ENCODE data around the gene COPS3. TPM values are rescaled to one million over a fixed set of nuclear protein-coding genes. Genes with fewer than 3 reads are reported as not detected.
A peak's percentile ranks its signal among the peaks of the same experiment; 100 is the strongest.

Gene COPS3
- total and polyA plus RNA-seq, 11 donors = 34.7 to 108 (median 74.0) TPM

GRCh38 chr17:17204041-17204591 is 76.9 kb downstream of the COPS3 start:
- peaks cover 0 to 9% (median 0%) of the 10 kb centered on the region in 9 donors for H3K36me3 ChIP-seq
- intact Hi-C loops (cut with DNase I) = loop anchor here in 2 of 10 donors (5.0 kb wide), 2 partner anchors 47 to 52 kb away; no protein-coding TSS in a partner anchor
- no peaks in the 10 kb centered on the region for H3K27me3 ChIP-seq
- H3K9me3 ChIP-seq = no peaks in the 10 kb centered on the region
- ATAC-seq = peak; percentile 37 to 69 (median 42)
- whole genome bisulfite sequencing, 4 donors = 50 to 53% (median 52%) methylated on average over 15 of the region's 15 CpGs
- no peak overlapping the region for H3K4me3 ChIP-seq
- peak overlapping the region; percentile 32 to 96 (median 60) for H3K27ac ChIP-seq
- H3K4me1 ChIP-seq = peaks cover 0 to 62% (median 40%) of the 10 kb centered on the region in 12 donors
- DNase-seq = peak in 3 of 5 donors; percentile 50 to 68 (median 53)
- no peak for TF ChIP-seq CTCF (IDR thresholded peaks at IDR 0.05)
- TF ChIP-seq POLR2A (IDR thresholded peaks at IDR 0.05) = no peak

GRCh38 chr17:17203173-17203730 is 77.8 kb downstream of the COPS3 start:
- intact Hi-C loops (cut with DNase I) = loop anchor here in 2 of 10 donors (5.0 kb wide), 2 partner anchors 46 to 51 kb away; no protein-coding TSS in a partner anchor
- Histone ChIP-seq H3K27me3 (no peaks in the 10 kb centered on the region), H3K27ac (peak overlapping the region in 11 of 12 donors; percentile 8 to 96 (median 60)), H3K36me3 (peaks cover 0 to 9% (median 0%) of the 10 kb centered on the region in 9 donors), H3K4me3 (no peak overlapping the region), H3K4me1 (peaks cover 0 to 62% (median 40%) of the 10 kb centered on the region in 12 donors), H3K9me3 (no peaks in the 10 kb centered on the region)
- WGBS, 4 donors = 62 to 90% (median 75%) methylated on average over 5 to 15 of the region's 15 CpGs
- DNase-seq (peak in 2 of 5 donors; percentile 46 to 53), ATAC-seq (peak; percentile 24 to 65 (median 41))
- TF ChIP-seq POLR2A (IDR thresholded peaks at IDR 0.05) (no peak), CTCF (IDR thresholded peaks at IDR 0.05) (no peak)

- Histone ChIP-seq H3K27ac (peak overlapping the region in 10 of 12 donors; percentile 24 to 96 (median 66)), H3K9me3 (no peaks in the 10 kb centered on the region), H3K4me1 (peaks cover 0 to 62% (median 40%) of the 10 kb centered on the region in 12 donors), H3K36me3 (peaks cover 0 to 9% (median 0%) of the 10 kb centered on the region in 9 donors), H3K27me3 (no peaks in the 10 kb centered on the region), H3K4me3 (no peak overlapping the region)
- WGBS, 4 donors = 49 to 62% (median 55%) methylated on average over 8 of the region's 8 CpGs
- DNase-seq (peak in 3 of 5 donors; percentile 40 to 71 (median 70)), ATAC-seq (peak; percentile 45 to 64 (median 52))
- TF ChIP-seq CTCF (IDR thresholded peaks at IDR 0.05) (no peak), POLR2A (IDR thresholded peaks at IDR 0.05) (no peak)
- intact Hi-C loops (cut with DNase I) = loop anchor here in 2 of 10 donors (5.0 kb wide), 2 partner anchors 45 to 50 kb away; no protein-coding TSS in a partner anchor
Observed at GRCh38 chr17:17201907-17202306, 79.1 kb downstream of the COPS3 start.

- no peaks in the 10 kb centered on the region for H3K9me3 ChIP-seq
- no peak overlapping the region for H3K4me3 ChIP-seq
- intact Hi-C loops (cut with DNase I) = loop anchor here in 2 of 10 donors (5.0 kb wide), 2 partner anchors 44 to 49 kb away; no protein-coding TSS in a partner anchor
- TF ChIP-seq CTCF (IDR thresholded peaks at IDR 0.05) (no peak), POLR2A (IDR thresholded peaks at IDR 0.05) (no peak)
- peak overlapping the region in 8 of 12 donors; percentile 20 to 96 (median 64) for H3K27ac ChIP-seq
- WGBS, 4 donors = 84 to 90% (median 86%) methylated on average over 10 of the region's 10 CpGs
- H3K27me3 ChIP-seq = no peaks in the 10 kb centered on the region
- H3K4me1 ChIP-seq = peaks cover 0 to 59% (median 40%) of the 10 kb centered on the region in 12 donors
- DNase-seq = peak in 1 of 5 donors; percentile 7
- peaks cover 0 to 9% (median 0%) of the 10 kb centered on the region in 9 donors for H3K36me3 ChIP-seq
- ATAC-seq = no peak
Observed at GRCh38 chr17:17201271-17201670, 79.8 kb downstream of the COPS3 start.
